IMR-90 (cell line): ENCODE data around the gene MAPKAPK2. TPM values are rescaled to one million over a fixed set of nuclear protein-coding genes. Genes with fewer than 3 reads are reported as not detected.
"Not testable (repeated sequence)": the region's sequence is repeated elsewhere in the genome, so short reads cannot be mapped to it uniquely, and the experiment has no call there.

Source experiments
- ATAC-seq: fragments of 200-7000 bp; cut with Tn5 transposase; 2 replicates; pipeline ENCODE4 v1.9.1; 2020; ENCODE audit warnings: low read depth, mild to moderate bottlenecking, moderate library complexity
- BruUV-seq: library from RNA; stranded (reverse); fragments of 400-500 nt; replicated peaks from 2 replicates; lab custom pipeline; 2021; lab: Mats Ljungman, UMichigan
- CTCF ChIA-PET: fragments of 300-600 bp; formaldehyde crosslinking; extraction: SDS; loops from one replicate; lab custom pipeline; 2021; ENCODE audit warnings: antibody characterized with exemption; lab: Yijun Ruan, JAX
- POLR2A ChIA-PET: fragments of 300-600 bp; sonication (Branson Sonifier 250); formaldehyde crosslinking; loops from one replicate; lab custom pipeline; 2022; ENCODE audit warnings: antibody characterized with exemption; ENCODE audit not compliant: unreplicated experiment; lab: Charles Lee
- DNase-seq: peaks from one replicate; pipeline ENCODE4 v3.0.0; 2013
- H2AFZ ChIP-seq: replicated peaks from 2 replicates; pipeline ENCODE3; 2013; ENCODE audit warnings: low read length, mild to moderate bottlenecking; ENCODE audit not compliant: poor library complexity
- H2AK5ac ChIP-seq: 2 replicates; pipeline ENCODE4 v1.6.1; 2013; ENCODE audit warnings: low read depth, low read length, inconsistent platforms
- H2AK9ac ChIP-seq: replicated peaks from 2 replicates; pipeline ENCODE3; 2013; ENCODE audit warnings: mild to moderate bottlenecking, low read depth, low read length, moderate library complexity; ENCODE audit not compliant: poor library complexity
- H2BK120ac ChIP-seq: 2 replicates; pipeline ENCODE4 v1.6.1; 2013; ENCODE audit warnings: low read depth, low read length, inconsistent platforms
- H2BK15ac ChIP-seq: 3 replicates; pipeline ENCODE4 v1.6.1; 2013; ENCODE audit warnings: low read depth, low read length, inconsistent platforms
- H2BK20ac ChIP-seq: 2 replicates; pipeline ENCODE4 v1.6.1; 2013; ENCODE audit warnings: low read depth, mild to moderate bottlenecking, inconsistent platforms, low read length, moderate library complexity
- H2BK5ac ChIP-seq: 2 replicates; pipeline ENCODE4 v1.6.1; 2013; ENCODE audit warnings: mild to moderate bottlenecking, low read depth, low read length, inconsistent platforms; ENCODE audit not compliant: poor library complexity, severe bottlenecking
- H3K14ac ChIP-seq: replicated peaks from 2 replicates; pipeline ENCODE4 v1.6.1; 2013; ENCODE audit warnings: low read depth, low read length, inconsistent platforms
- H3K18ac ChIP-seq: 2 replicates; pipeline ENCODE4 v1.6.1; 2013; ENCODE audit warnings: low read depth, low read length, control low read depth
- H3K23ac ChIP-seq: 2 replicates; pipeline ENCODE4 v1.6.1; 2013; ENCODE audit warnings: low read depth, low read length, inconsistent platforms
- H3K27ac ChIP-seq: 2 replicates; pipeline ENCODE4 v1.5.1; 2013; ENCODE audit warnings: mild to moderate bottlenecking, control low read depth, low read length; ENCODE audit not compliant: insufficient read depth
- H3K27me3 ChIP-seq: 2 replicates; pipeline ENCODE4 v1.6.1; 2013; ENCODE audit warnings: low read length; ENCODE audit not compliant: control insufficient read depth, insufficient read depth
- H3K36me3 ChIP-seq: 2 replicates; pipeline ENCODE4 v1.6.1; 2013; ENCODE audit warnings: low read length, mixed read lengths; ENCODE audit not compliant: control insufficient read depth, insufficient read depth
- H3K4ac ChIP-seq: 2 replicates; pipeline ENCODE4 v1.6.1; 2013; ENCODE audit warnings: low read depth, low read length, inconsistent platforms
- H3K4me1 ChIP-seq: 2 replicates; pipeline ENCODE4 v1.6.1; 2013; ENCODE audit warnings: low read length, mixed read lengths; ENCODE audit not compliant: control insufficient read depth, insufficient read depth
- H3K4me2 ChIP-seq: 2 replicates; pipeline ENCODE4 v1.6.1; 2013; ENCODE audit warnings: low read depth, mild to moderate bottlenecking, control low read depth, low read length, moderate library complexity
- H3K4me3 ChIP-seq: 2 replicates; pipeline ENCODE4 v1.5.1; 2013; ENCODE audit warnings: low read depth, mild to moderate bottlenecking, control low read depth, low read length, moderate library complexity; ENCODE audit not compliant: insufficient read depth
- H3K56ac ChIP-seq: 2 replicates; pipeline ENCODE4 v1.6.1; 2013; ENCODE audit warnings: low read length, inconsistent platforms; ENCODE audit not compliant: insufficient read depth; ENCODE audit errors: extremely low read depth
- H3K79me1 ChIP-seq, 2 experiments: 2 replicates each; pipeline ENCODE4 v1.6.1; 2013; ENCODE audit warnings: low read length in 2 of 2, inconsistent platforms in 1 of 2, low read depth in 1 of 2
- H3K9ac ChIP-seq: 2 replicates; pipeline ENCODE4 v1.6.1; 2013; ENCODE audit warnings: low read depth, low read length, control low read depth
- H3K9me1 ChIP-seq: 2 replicates; pipeline ENCODE4 v1.6.1; 2013; ENCODE audit warnings: low read length, inconsistent platforms; ENCODE audit not compliant: insufficient read depth
- H3K9me3 ChIP-seq: 2 replicates; pipeline ENCODE4 v1.6.1; 2013; ENCODE audit warnings: low read length; ENCODE audit not compliant: control insufficient read depth, insufficient read depth
- H4K20me1 ChIP-seq: 2 replicates; pipeline ENCODE4 v1.6.1; 2013; ENCODE audit warnings: low read length, inconsistent platforms; ENCODE audit not compliant: insufficient read depth
- H4K5ac ChIP-seq: 2 replicates; pipeline ENCODE4 v1.6.1; 2013; ENCODE audit warnings: mild to moderate bottlenecking, low read depth, low read length, control low read depth
- H4K8ac ChIP-seq, 2 experiments: 2 replicates each; pipeline ENCODE4 v1.6.1; 2013; ENCODE audit warnings: low read depth in 2 of 2, low read length in 2 of 2, control low read depth in 1 of 2, inconsistent platforms in 1 of 2
- H4K91ac ChIP-seq: 2 replicates; pipeline ENCODE4 v1.6.1; 2013; ENCODE audit warnings: low read depth, low read length, inconsistent platforms; ENCODE audit not compliant: insufficient read depth
- MAZ ChIP-seq: IDR thresholded peaks from 2 replicates; pipeline ENCODE4 v1.6.1; 2012; ENCODE audit warnings: low read depth, mild to moderate bottlenecking, low read length, improper control_type of control experiment, moderate library complexity, borderline replicate concordance
- RFX5 ChIP-seq: IDR thresholded peaks from 2 replicates; pipeline ENCODE4 v1.8.0; 2012; ENCODE audit warnings: low read depth, mild to moderate bottlenecking, low read length, moderate library complexity
- WGBS, 2 experiments: methylation state at CpG; one replicate each; pipeline versions ENCODE4 v1.1.5 to v1.1.7; 2013; ENCODE audit warnings: missing lambda C conversion rate in 2 of 2; ENCODE audit not compliant: insufficient read length in 1 of 2; ENCODE audit errors: extremely low coverage in 2 of 2; 5-methylcytosine and 5-hydroxymethylcytosine counted together
- dilution Hi-C: fragments of 300-500 bp; cut with HindIII; formaldehyde crosslinking; loops from one replicate; pipeline ENCODE4 v1.14.3; 2018; ENCODE audit warnings: low sequenced_read_pairs; ENCODE audit not compliant: unreplicated experiment
- in situ Hi-C: fragments of 300-500 bp; cut with MboI; formaldehyde crosslinking; loops from 3 replicates; pipeline ENCODE4 v1.14.3; 2019; ENCODE audit warnings: low sequenced_read_pairs, inconsistent platforms, mixed read lengths
- intact Hi-C: fragments of 100-400 bp; cut with micrococcal nuclease; formaldehyde crosslinking; loops from 2 replicates; pipeline ENCODE4 v1.10.0; 2022
- polyA plus RNA-seq, 3 experiments: library from polyadenylated mRNA; depleted of rRNA; stranded (reverse); fragments of >200 nt; gene quantifications; 2 replicates each; pipeline ENCODE4 v1.2.3, GENCODE V29; 2012; ENCODE audit warnings: low replicate concordance in 1 of 3
- total RNA-seq: library from RNA; depleted of rRNA; stranded (reverse); fragments of >200 nt; gene quantifications from 2 replicates; pipeline ENCODE4 v1.2.3, GENCODE V29; 2012

The MAPKAPK2 gene
- total and polyA plus RNA-seq, 2 of the 4 experiments (the other 2 are of a cell fraction), result 56.5 to 66.4 TPM

DNA sequence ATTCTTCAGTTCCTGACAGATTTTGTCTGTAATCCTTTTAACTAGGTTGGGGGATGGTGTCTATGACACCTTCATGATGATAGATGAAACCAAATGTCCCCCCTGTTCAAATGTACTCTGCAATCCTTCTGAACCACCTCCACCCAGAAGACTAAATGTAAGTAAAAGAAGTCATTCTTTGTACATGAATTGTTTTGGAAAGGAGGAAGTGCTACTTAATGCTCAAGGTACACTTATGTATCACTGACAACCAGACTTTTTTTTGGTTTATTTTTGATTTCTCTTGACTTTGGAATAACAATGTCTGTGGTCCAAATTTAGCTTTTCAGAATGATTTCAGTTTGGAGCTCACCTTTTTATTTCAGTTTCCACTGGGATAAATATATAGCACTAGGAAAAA, 47.1 kb upstream of the MAPKAPK2 start:
- POLR2A ChIA-PET, result no interaction called here
- H4K5ac ChIP-seq, result no peak overlapping the region
- dilution Hi-C loops (no loop called here), in situ Hi-C loops (no loop called here), intact Hi-C loops (loop anchor here (10.0 kb wide), 1 partner anchor 347 kb away; no protein-coding TSS in a partner anchor)
- no peaks in the 10 kb centered on the region for H3K27me3 ChIP-seq
- H3K4me3 ChIP-seq, result no peak overlapping the region
- no peak overlapping the region for H3K23ac ChIP-seq
- BruUV-seq, result no TSS peak
- peaks cover 3 to 25% of the 10 kb centered on the region in 2 experiments for H3K79me1 ChIP-seq
- no peaks in the 10 kb centered on the region for H3K9me3 ChIP-seq
- no peak overlapping the region; the same call in 1 of the 2 replicates for H3K4me2 ChIP-seq
- no peak overlapping the region for H3K4ac ChIP-seq
- H3K14ac ChIP-seq, result no peak overlapping the region
- no peak overlapping the region for H4K91ac ChIP-seq
- H3K9ac ChIP-seq, result no peak overlapping the region
- H2AK5ac ChIP-seq, result no peak overlapping the region
- DNase-seq (no peak), ATAC-seq (no peak)
- H2BK15ac ChIP-seq, result no peak overlapping the region
- CTCF ChIA-PET, result interaction anchor here (1.7 kb wide), 1 partner anchor 26 kb away, joined by 7 read pairs; no protein-coding TSS in a partner anchor
- peaks cover 8% of the 10 kb centered on the region for H3K4me1 ChIP-seq
- TF ChIP-seq RFX5 (no peak), MAZ (no peak)
- no peak overlapping the region for H2BK20ac ChIP-seq
- H2BK5ac ChIP-seq, result no peak overlapping the region
- no peaks in the 10 kb centered on the region; the same call in 1 of the 2 replicates for H3K36me3 ChIP-seq
- H2AK9ac ChIP-seq, result no peak overlapping the region
- no peak overlapping the region for H4K8ac ChIP-seq
- H3K56ac ChIP-seq, result no peak overlapping the region
- H2AFZ ChIP-seq, result no peak overlapping the region
- H3K18ac ChIP-seq, result no peak overlapping the region
- no peaks in the 10 kb centered on the region for H4K20me1 ChIP-seq
- 0 out of 2 replicates have a peak, but pooled peaks cover 3% of the 10 kb centered on the region for H3K9me1 ChIP-seq
- no peak overlapping the region for H3K27ac ChIP-seq
- H2BK120ac ChIP-seq, result no peak overlapping the region

DNA sequence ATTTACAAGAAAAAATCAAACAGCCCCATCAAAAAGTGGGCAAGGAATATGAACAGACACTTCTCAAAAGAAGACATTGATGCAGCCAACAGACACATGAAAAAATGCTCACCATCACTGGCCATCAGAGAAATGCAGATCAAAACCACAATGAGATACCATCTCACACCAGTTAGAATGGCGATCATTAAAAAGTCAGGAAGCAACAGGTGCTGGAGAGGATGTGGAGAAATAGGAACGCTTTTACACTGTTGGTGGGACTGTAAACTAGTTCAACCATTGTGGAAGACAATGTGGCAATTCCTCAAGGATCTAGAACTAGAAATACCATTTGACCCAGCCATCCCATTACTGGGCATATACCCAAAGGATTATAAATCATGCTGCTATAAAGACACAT, 42.6 kb upstream of the MAPKAPK2 start:
- ATAC-seq, H2BK20ac ChIP-seq, H2AFZ ChIP-seq, BruUV-seq, H4K91ac ChIP-seq, H4K8ac ChIP-seq, DNase-seq, H3K4me1 ChIP-seq, H3K18ac ChIP-seq, intact Hi-C loops, H3K9ac ChIP-seq, H3K9me1 ChIP-seq, CTCF ChIA-PET, H3K36me3 ChIP-seq, H3K4me3 ChIP-seq, H3K27ac ChIP-seq, H2BK120ac ChIP-seq, H3K4ac ChIP-seq, H3K4me2 ChIP-seq, H2AK9ac ChIP-seq, H3K56ac ChIP-seq, H3K14ac ChIP-seq, H3K27me3 ChIP-seq, in situ Hi-C loops, H4K20me1 ChIP-seq, H3K9me3 ChIP-seq, POLR2A ChIA-PET, H2AK5ac ChIP-seq, H3K23ac ChIP-seq, H2BK15ac ChIP-seq, dilution Hi-C loops, H4K5ac ChIP-seq, H2BK5ac ChIP-seq: not testable (repeated sequence)
- WGBS, 2 experiments, result no CpG with 5 or more reads among the region's 2 CpGs
- peaks cover 3 to 20% of the 10 kb centered on the region in 2 experiments; a peak in 3 of 4 replicates for H3K79me1 ChIP-seq
